ENCODE data around the gene BPIFB2.

GRCh38 chr20:32984196-32984595, 23.3 kb upstream of the BPIFB2 start:
- TF ChIP-seq GATA3 (IDR thresholded peaks at IDR 0.05; ENCODE audit: low read depth, low read length) = no peak
- TF ChIP-seq GATA2 (IDR thresholded peaks at IDR 0.05; ENCODE audit: low read depth, low read length) = no peak
